ENCODE measurements around the gene BCLAF3.

- TF ChIP-seq EZH2 (IDR thresholded peaks at IDR 0.05; ENCODE audit: borderline replicate concordance, low read depth, low read length, severe bottlenecking): no peak
- TF ChIP-seq POLR2A (IDR thresholded peaks at IDR 0.05; ENCODE audit: low read depth, low read length): no peak
- no peak for TF ChIP-seq CTCF (IDR thresholded peaks at IDR 0.05; ENCODE audit: extremely low read depth in 1 of 2, insufficient read depth in 1 of 2, low read depth in 1 of 2, low read length in 2 of 2)
- TF ChIP-seq GATA2 (IDR thresholded peaks at IDR 0.05; ENCODE audit: insufficient read depth, insufficient read length, low read depth, low read length): no peak
- TF ChIP-seq MYC (IDR thresholded peaks at IDR 0.05; ENCODE audit: low read depth, low read length): no peak
- no peak for TF ChIP-seq MAX (IDR thresholded peaks at IDR 0.05; ENCODE audit: insufficient read depth, insufficient read length)
- no peak for TF ChIP-seq POLR2AphosphoS5 (IDR thresholded peaks at IDR 0.05; ENCODE audit: insufficient read depth, low read depth, low read length)
These were observed 29.9 kb downstream of the BCLAF3 start for GRCh38 chrX:19960913-19961312.
